ENCODE data around the gene ITSN1.

DNA sequence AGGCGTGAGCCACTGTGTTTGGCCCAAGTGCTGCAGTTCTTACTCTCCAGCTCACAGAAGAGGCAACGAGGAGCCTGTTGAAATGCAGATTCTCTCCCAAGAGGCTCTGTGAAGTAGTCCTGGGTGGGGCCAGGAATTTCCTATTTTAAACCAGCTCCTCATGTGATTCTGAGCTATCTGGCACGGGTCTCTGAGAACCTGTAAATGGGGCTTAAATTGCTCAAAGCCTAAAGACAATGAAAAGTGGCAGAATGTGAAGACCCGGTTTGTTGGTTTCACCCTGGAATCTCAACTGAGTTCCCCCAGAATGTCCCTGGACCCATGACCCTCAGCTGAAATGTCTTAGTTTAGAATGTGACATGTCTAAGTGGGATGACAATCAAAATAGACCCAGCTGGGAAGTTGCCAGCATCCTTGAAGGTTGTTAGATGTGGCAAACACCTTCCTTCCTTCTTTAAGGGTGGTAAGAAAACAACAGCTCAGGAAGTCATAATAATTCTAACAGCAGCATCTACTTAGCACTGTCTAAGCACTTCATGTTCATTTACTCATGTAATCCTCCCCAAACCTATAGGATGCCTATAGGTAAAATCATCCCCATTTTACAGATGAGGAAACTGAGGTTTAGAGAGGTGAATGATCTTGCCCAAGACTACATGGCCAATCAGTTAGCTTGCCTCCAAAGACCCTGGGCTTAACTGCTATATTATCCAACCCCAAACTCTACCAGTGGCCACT is 294.2 kb downstream of the ITSN1 start:
- TF ChIP-seq EP300 (IDR thresholded peaks at IDR 0.05): no peak
- TF ChIP-seq, protein P1, sequence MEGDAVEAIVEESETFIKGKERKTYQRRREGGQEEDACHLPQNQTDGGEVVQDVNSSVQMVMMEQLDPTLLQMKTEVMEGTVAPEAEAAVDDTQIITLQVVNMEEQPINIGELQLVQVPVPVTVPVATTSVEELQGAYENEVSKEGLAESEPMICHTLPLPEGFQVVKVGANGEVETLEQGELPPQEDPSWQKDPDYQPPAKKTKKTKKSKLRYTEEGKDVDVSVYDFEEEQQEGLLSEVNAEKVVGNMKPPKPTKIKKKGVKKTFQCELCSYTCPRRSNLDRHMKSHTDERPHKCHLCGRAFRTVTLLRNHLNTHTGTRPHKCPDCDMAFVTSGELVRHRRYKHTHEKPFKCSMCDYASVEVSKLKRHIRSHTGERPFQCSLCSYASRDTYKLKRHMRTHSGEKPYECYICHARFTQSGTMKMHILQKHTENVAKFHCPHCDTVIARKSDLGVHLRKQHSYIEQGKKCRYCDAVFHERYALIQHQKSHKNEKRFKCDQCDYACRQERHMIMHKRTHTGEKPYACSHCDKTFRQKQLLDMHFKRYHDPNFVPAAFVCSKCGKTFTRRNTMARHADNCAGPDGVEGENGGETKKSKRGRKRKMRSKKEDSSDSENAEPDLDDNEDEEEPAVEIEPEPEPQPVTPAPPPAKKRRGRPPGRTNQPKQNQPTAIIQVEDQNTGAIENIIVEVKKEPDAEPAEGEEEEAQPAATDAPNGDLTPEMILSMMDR (IDR thresholded peaks at IDR 0.05): no peak

Data from esophagus muscularis mucosa (tissue), 3 donors.